ENCODE measurements around the gene TRPV3.
A peak's percentile ranks its signal among the peaks of the same experiment; 100 is the strongest.
"Not testable (repeated sequence)": the region's sequence is repeated elsewhere in the genome, so short reads cannot be mapped to it uniquely, and the experiment has no call there.

The TRPV3 gene

GRCh38 chr17:3529817-3530741, 27.5 kb downstream of the TRPV3 start:
- DNase-seq = peak; percentile 47 to 64
- TF ChIP-seq POLR2A (IDR thresholded peaks at IDR 0.05; ENCODE audit: low read length) (no peak), GATA1 (IDR thresholded peaks at IDR 0.05; ENCODE audit: low read depth, low read length) (no peak)

- no peak for DNase-seq
- TF ChIP-seq POLR2A (IDR thresholded peaks at IDR 0.05; ENCODE audit: low read length) = no peak
- no peak for TF ChIP-seq GATA1 (IDR thresholded peaks at IDR 0.05; ENCODE audit: low read depth, low read length)
These were observed 28.6 kb downstream of the TRPV3 start for GRCh38 chr17:3528880-3529511.

- no peak for DNase-seq
- TF ChIP-seq GATA1 (IDR thresholded peaks at IDR 0.05; ENCODE audit: low read depth, low read length) (no peak), POLR2A (IDR thresholded peaks at IDR 0.05; ENCODE audit: low read length) (no peak)
These were observed 29.2 kb downstream of the TRPV3 start for GRCh38 chr17:3528403-3528851.

- TF ChIP-seq GATA1 (IDR thresholded peaks at IDR 0.05; ENCODE audit: low read depth, low read length) (no peak), POLR2A (IDR thresholded peaks at IDR 0.05; ENCODE audit: low read length) (no peak)
- DNase-seq = no peak
These were observed 29.7 kb downstream of the TRPV3 start for GRCh38 chr17:3527896-3528295.

- no peak for DNase-seq
- TF ChIP-seq POLR2A (IDR thresholded peaks at IDR 0.05; ENCODE audit: low read length) (no peak), GATA1 (IDR thresholded peaks at IDR 0.05; ENCODE audit: low read depth, low read length) (no peak)
These were observed 30.1 kb downstream of the TRPV3 start for GRCh38 chr17:3527468-3527867.

- no peak for DNase-seq
- no peak for TF ChIP-seq POLR2A (IDR thresholded peaks at IDR 0.05; ENCODE audit: low read length)
- no peak for TF ChIP-seq GATA1 (IDR thresholded peaks at IDR 0.05; ENCODE audit: low read depth, low read length)
These were observed 30.6 kb downstream of the TRPV3 start for GRCh38 chr17:3526971-3527370.

- TF ChIP-seq GATA1 (IDR thresholded peaks at IDR 0.05; ENCODE audit: low read depth, low read length) = no peak
- TF ChIP-seq POLR2A (IDR thresholded peaks at IDR 0.05; ENCODE audit: low read length) = no peak
- DNase-seq = no peak
These were observed 31.1 kb downstream of the TRPV3 start for GRCh38 chr17:3526491-3526890.

- TF ChIP-seq POLR2A (IDR thresholded peaks at IDR 0.05; ENCODE audit: low read length) = no peak
- TF ChIP-seq GATA1 (IDR thresholded peaks at IDR 0.05; ENCODE audit: low read depth, low read length) = no peak
- no peak for DNase-seq
These were observed 33.6 kb downstream of the TRPV3 start for GRCh38 chr17:3524024-3524423.

GRCh38 chr17:3519472-3519871, 38.1 kb downstream of the TRPV3 start:
- DNase-seq = not testable (repeated sequence)

GRCh38 chr17:3514873-3515272, 42.7 kb downstream of the TRPV3 start:
- no peak for TF ChIP-seq POLR2A (IDR thresholded peaks at IDR 0.05; ENCODE audit: low read length)
- TF ChIP-seq GATA1 (IDR thresholded peaks at IDR 0.05; ENCODE audit: low read depth, low read length) = no peak
- DNase-seq = no peak

- not testable (repeated sequence) for DNase-seq
These were observed 43.4 kb downstream of the TRPV3 start for GRCh38 chr17:3514167-3514566.

- no peak for DNase-seq
- TF ChIP-seq GATA1 (IDR thresholded peaks at IDR 0.05; ENCODE audit: low read depth, low read length) (no peak), POLR2A (IDR thresholded peaks at IDR 0.05; ENCODE audit: low read length) (no peak)
These were observed 44.1 kb downstream of the TRPV3 start for GRCh38 chr17:3513305-3514035.

GRCh38 chr17:3512505-3513171, 45.0 kb downstream of the TRPV3 start:
- TF ChIP-seq GATA1 (IDR thresholded peaks at IDR 0.05; ENCODE audit: low read depth, low read length) = no peak
- TF ChIP-seq POLR2A (IDR thresholded peaks at IDR 0.05; ENCODE audit: low read length) = no peak
- no peak for DNase-seq
